ENCODE results near the gene NRG2. TPM values are rescaled to one million over a fixed set of nuclear protein-coding genes. Genes with fewer than 3 reads are reported as not detected.

NRG2 gene
- total RNA-seq, 1 experiment from 2014 or later = 1.8 TPM

GRCh38 chr5:139998837-139999236, 44.3 kb downstream of the NRG2 start:
- Histone ChIP-seq H2AFZ (ENCODE audit: low read length) (no peak overlapping the region), H3K4me2 (ENCODE audit: low read length) (no peak overlapping the region), H3K9ac (ENCODE audit: low read length) (no peak overlapping the region), H3K4me3 (ENCODE audit: low read length) (no peak overlapping the region), H3K27me3 (ENCODE audit: low read length) (0 out of 2 replicates have a peak, but pooled peaks cover 6% of the 10 kb centered on the region), H3K4me1 (ENCODE audit: insufficient read depth, low read length) (no peaks in the 10 kb centered on the region), H3K36me3 (ENCODE audit: low read depth, low read length) (no peaks in the 10 kb centered on the region), H3K9me3 (ENCODE audit: low read length) (no peaks in the 10 kb centered on the region), H4K20me1 (ENCODE audit: low read length) (no peaks in the 10 kb centered on the region), H3K79me2 (ENCODE audit: low read length) (no peaks in the 10 kb centered on the region), H3K9me2 (replicated peaks; ENCODE audit: low read length) (0 out of 2 replicates have a peak, but pooled peaks cover 3% of the 10 kb centered on the region), H3K27ac (ENCODE audit: low read length) (no peak overlapping the region), H3F3A (ENCODE audit: low read length, unreplicated experiment) (no peaks in the 10 kb centered on the region)
- ATAC-seq (no peak; the same call in 1 of the 2 replicates), DNase-seq (no peak)
- TF ChIP-seq EZH2phosphoT487 (IDR thresholded peaks at IDR 0.05; ENCODE audit: borderline replicate concordance, low read length) = no peak
- TF ChIP-seq EZH2 (IDR thresholded peaks at IDR 0.05; ENCODE audit: low read length, unreplicated experiment) = no peak
- TF ChIP-seq, protein P1, sequence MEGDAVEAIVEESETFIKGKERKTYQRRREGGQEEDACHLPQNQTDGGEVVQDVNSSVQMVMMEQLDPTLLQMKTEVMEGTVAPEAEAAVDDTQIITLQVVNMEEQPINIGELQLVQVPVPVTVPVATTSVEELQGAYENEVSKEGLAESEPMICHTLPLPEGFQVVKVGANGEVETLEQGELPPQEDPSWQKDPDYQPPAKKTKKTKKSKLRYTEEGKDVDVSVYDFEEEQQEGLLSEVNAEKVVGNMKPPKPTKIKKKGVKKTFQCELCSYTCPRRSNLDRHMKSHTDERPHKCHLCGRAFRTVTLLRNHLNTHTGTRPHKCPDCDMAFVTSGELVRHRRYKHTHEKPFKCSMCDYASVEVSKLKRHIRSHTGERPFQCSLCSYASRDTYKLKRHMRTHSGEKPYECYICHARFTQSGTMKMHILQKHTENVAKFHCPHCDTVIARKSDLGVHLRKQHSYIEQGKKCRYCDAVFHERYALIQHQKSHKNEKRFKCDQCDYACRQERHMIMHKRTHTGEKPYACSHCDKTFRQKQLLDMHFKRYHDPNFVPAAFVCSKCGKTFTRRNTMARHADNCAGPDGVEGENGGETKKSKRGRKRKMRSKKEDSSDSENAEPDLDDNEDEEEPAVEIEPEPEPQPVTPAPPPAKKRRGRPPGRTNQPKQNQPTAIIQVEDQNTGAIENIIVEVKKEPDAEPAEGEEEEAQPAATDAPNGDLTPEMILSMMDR (conservative IDR thresholded peaks at IDR 0.05; ENCODE audit: low read depth, low read length) = no peak
- ChIA-PET CTCF (interaction anchor here (1.0 kb wide), 1 partner anchor 13 kb away, joined by 3 read pairs; no protein-coding TSS in a partner anchor), POLR2A (ENCODE audit: unreplicated experiment) (no interaction called here)
- intact Hi-C loops (cut with micrococcal nuclease) = no loop called here
- no TSS peak for BruUV-seq (replicated peaks)

DNA sequence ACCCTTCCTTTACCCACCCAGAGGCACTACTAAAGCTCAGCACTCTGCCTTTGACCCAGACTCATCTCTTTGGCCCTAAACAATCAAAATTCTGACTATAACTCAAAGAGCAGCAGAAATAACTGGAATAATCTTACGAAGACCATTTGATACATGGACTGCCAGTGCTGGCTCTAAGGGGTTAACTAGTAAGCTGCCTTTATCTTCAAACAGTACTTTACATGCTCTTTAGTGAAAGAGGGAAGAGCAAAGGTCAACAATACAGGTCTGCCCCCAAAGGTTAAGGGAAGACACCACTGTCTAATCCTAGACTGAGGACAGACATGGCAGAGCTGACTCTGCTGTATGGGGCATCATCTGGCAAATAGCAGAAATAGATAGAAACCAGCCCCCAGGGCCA, 45.8 kb downstream of the NRG2 start:
- H3K27ac ChIP-seq (ENCODE audit: low read length) = no peak overlapping the region
- no peaks in the 10 kb centered on the region for H3F3A ChIP-seq (ENCODE audit: low read length, unreplicated experiment)
- H2AFZ ChIP-seq (ENCODE audit: low read length) = no peak overlapping the region
- intact Hi-C loops (cut with micrococcal nuclease) = no loop called here
- no peaks in the 10 kb centered on the region for H4K20me1 ChIP-seq (ENCODE audit: low read length)
- TF ChIP-seq, protein P1 (conservative IDR thresholded peaks at IDR 0.05; ENCODE audit: low read depth, low read length) = no peak
- TF ChIP-seq EZH2phosphoT487 (IDR thresholded peaks at IDR 0.05; ENCODE audit: borderline replicate concordance, low read length) (no peak), EZH2 (IDR thresholded peaks at IDR 0.05; ENCODE audit: low read length, unreplicated experiment) (no peak)
- H3K36me3 ChIP-seq (ENCODE audit: low read depth, low read length) = no peaks in the 10 kb centered on the region
- H3K4me3 ChIP-seq (ENCODE audit: low read length) = no peak overlapping the region
- no peaks in the 10 kb centered on the region for H3K79me2 ChIP-seq (ENCODE audit: low read length)
- no TSS peak for BruUV-seq (replicated peaks)
- no peaks in the 10 kb centered on the region for H3K9me3 ChIP-seq (ENCODE audit: low read length)
- no peaks in the 10 kb centered on the region for H3K4me1 ChIP-seq (ENCODE audit: insufficient read depth, low read length)
- POLR2A ChIA-PET (ENCODE audit: unreplicated experiment) = no interaction called here
- no peak overlapping the region for H3K4me2 ChIP-seq (ENCODE audit: low read length)
- DNase-seq (no peak), ATAC-seq (no peak)
- H3K9me2 ChIP-seq (replicated peaks; ENCODE audit: low read length) = 0 out of 2 replicates have a peak, but pooled peaks cover 3% of the 10 kb centered on the region
- CTCF ChIA-PET = no interaction called here
- no peaks in the 10 kb centered on the region for H3K27me3 ChIP-seq (ENCODE audit: low read length)
- no peak overlapping the region for H3K9ac ChIP-seq (ENCODE audit: low read length)

DNA sequence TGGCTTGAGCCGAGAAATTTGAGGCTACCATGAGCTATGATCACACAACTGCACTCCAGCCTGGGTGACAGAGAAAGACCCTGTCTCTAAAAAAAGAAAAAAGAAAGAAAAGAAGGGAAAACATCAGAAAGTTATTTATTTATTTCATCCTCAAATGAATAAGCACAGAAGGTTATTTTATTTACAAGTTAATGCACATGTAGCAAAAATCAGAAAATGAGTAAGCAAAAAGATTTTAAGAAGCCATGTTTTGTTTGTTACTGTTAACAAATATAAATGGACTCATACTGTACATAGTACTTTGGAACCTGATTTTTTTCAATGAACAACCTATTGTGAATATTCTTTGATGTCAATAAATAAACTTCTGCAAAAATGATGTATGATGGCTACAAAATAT, 47.2 kb downstream of the NRG2 start:
- no peaks in the 10 kb centered on the region for H3K4me1 ChIP-seq (ENCODE audit: insufficient read depth, low read length)
- H3K4me2 ChIP-seq (ENCODE audit: low read length) = no peak overlapping the region
- H3F3A ChIP-seq (ENCODE audit: low read length, unreplicated experiment) = no peaks in the 10 kb centered on the region
- ChIA-PET POLR2A (ENCODE audit: unreplicated experiment) (no interaction called here), CTCF (no interaction called here)
- no peak overlapping the region for H3K9ac ChIP-seq (ENCODE audit: low read length)
- H3K36me3 ChIP-seq (ENCODE audit: low read depth, low read length) = no peaks in the 10 kb centered on the region
- intact Hi-C loops (cut with micrococcal nuclease) = no loop called here
- no peak for TF ChIP-seq EZH2phosphoT487 (IDR thresholded peaks at IDR 0.05; ENCODE audit: borderline replicate concordance, low read length)
- TF ChIP-seq, protein P1 (conservative IDR thresholded peaks at IDR 0.05; ENCODE audit: low read depth, low read length) = no peak
- no peak for TF ChIP-seq EZH2 (IDR thresholded peaks at IDR 0.05; ENCODE audit: low read length, unreplicated experiment)
- no peak overlapping the region for H3K27ac ChIP-seq (ENCODE audit: low read length)
- no peaks in the 10 kb centered on the region for H4K20me1 ChIP-seq (ENCODE audit: low read length)
- no peaks in the 10 kb centered on the region for H3K9me3 ChIP-seq (ENCODE audit: low read length)
- no TSS peak for BruUV-seq (replicated peaks)
- no peaks in the 10 kb centered on the region for H3K79me2 ChIP-seq (ENCODE audit: low read length)
- H2AFZ ChIP-seq (ENCODE audit: low read length) = no peak overlapping the region
- ATAC-seq = no peak
- no peak overlapping the region for H3K4me3 ChIP-seq (ENCODE audit: low read length)
- DNase-seq = no peak
- H3K9me2 ChIP-seq (replicated peaks; ENCODE audit: low read length) = 0 out of 2 replicates have a peak, but pooled peaks cover 3% of the 10 kb centered on the region
- H3K27me3 ChIP-seq (ENCODE audit: low read length) = no peaks in the 10 kb centered on the region

Data from PC-3 (cell line).